Measurements from ENCODE around the gene ASH1L. TPM values are rescaled to one million over a fixed set of nuclear protein-coding genes. Genes with fewer than 3 reads are reported as not detected.
"Not testable (repeated sequence)": the region's sequence is repeated elsewhere in the genome, so short reads cannot be mapped to it uniquely, and the experiment has no call there.

ASH1L gene, protein sequence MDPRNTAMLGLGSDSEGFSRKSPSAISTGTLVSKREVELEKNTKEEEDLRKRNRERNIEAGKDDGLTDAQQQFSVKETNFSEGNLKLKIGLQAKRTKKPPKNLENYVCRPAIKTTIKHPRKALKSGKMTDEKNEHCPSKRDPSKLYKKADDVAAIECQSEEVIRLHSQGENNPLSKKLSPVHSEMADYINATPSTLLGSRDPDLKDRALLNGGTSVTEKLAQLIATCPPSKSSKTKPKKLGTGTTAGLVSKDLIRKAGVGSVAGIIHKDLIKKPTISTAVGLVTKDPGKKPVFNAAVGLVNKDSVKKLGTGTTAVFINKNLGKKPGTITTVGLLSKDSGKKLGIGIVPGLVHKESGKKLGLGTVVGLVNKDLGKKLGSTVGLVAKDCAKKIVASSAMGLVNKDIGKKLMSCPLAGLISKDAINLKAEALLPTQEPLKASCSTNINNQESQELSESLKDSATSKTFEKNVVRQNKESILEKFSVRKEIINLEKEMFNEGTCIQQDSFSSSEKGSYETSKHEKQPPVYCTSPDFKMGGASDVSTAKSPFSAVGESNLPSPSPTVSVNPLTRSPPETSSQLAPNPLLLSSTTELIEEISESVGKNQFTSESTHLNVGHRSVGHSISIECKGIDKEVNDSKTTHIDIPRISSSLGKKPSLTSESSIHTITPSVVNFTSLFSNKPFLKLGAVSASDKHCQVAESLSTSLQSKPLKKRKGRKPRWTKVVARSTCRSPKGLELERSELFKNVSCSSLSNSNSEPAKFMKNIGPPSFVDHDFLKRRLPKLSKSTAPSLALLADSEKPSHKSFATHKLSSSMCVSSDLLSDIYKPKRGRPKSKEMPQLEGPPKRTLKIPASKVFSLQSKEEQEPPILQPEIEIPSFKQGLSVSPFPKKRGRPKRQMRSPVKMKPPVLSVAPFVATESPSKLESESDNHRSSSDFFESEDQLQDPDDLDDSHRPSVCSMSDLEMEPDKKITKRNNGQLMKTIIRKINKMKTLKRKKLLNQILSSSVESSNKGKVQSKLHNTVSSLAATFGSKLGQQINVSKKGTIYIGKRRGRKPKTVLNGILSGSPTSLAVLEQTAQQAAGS (N-terminal part only)
- 21.2 and 24.4 TPM in 2 replicates for total RNA-seq (2014; rRNA removed; shearing (Covaris generic))
- 13.5 and 18.5 TPM in 2 replicates for polyA plus RNA-seq (2015; cell fraction: cytosol; rRNA removed)
- polyA plus RNA-seq (2015; cell fraction: nucleus; rRNA removed): 25.7 and 31.9 TPM in 2 replicates

DNA sequence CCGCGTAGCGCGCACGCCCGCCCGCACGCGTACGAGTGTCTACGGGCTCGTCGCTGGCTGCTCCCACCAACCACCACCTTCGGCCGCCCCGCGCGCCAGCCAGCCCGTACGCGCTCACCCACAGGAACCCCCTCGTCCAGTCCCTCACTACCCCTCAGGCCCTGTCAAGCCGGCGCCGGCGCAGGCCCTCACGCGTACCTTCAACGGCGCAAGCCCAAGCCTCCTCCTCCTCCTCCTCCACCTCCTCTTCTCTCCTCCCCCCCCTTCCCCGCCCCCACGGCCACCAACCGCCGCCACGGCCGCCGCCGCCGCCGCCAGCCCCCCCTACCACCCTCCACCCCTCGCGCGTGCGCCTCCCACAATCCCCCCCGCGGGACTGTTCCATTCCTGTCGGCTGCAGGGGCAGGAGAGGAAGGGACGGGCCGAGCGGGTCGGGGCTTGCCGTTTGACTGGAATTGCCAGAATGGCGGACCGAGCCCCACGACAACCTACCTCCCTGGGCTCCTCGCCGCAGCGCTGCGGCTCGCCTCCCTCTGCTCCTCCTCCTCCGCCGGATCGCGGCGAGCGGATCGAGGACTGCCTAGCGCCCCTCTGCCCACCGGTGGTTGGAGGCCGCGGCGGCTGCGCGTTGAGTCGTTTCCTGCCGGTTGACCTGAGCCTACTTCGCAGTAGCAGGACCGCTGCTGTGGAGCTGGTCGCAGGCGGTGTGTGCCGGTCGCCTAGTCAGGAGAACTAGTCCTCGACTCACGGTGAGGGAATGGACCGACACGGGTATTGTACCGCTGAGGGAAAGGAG, at the start of gene ASH1L:
Gene ASH1L, minus strand, starts transcription at position 223 of the 796 bp plus-strand sequence. CDS start 41,284 bp downstream, outside the sequence.
- peak; percentile 93 for DNase-seq (ENCODE audit: low read depth, low spot score)
- in situ Hi-C loops (cut with HindIII; ENCODE audit: low pct_unique_long_range_greater_than_20kb, low sequenced_read_pairs): no loop called here

GRCh38 chr1:155610257-155610647, 47.6 kb upstream of the ASH1L start:
- in situ Hi-C loops (cut with HindIII; ENCODE audit: low pct_unique_long_range_greater_than_20kb, low sequenced_read_pairs); DNase-seq (ENCODE audit: low read depth, low spot score): not testable (repeated sequence)

DNA sequence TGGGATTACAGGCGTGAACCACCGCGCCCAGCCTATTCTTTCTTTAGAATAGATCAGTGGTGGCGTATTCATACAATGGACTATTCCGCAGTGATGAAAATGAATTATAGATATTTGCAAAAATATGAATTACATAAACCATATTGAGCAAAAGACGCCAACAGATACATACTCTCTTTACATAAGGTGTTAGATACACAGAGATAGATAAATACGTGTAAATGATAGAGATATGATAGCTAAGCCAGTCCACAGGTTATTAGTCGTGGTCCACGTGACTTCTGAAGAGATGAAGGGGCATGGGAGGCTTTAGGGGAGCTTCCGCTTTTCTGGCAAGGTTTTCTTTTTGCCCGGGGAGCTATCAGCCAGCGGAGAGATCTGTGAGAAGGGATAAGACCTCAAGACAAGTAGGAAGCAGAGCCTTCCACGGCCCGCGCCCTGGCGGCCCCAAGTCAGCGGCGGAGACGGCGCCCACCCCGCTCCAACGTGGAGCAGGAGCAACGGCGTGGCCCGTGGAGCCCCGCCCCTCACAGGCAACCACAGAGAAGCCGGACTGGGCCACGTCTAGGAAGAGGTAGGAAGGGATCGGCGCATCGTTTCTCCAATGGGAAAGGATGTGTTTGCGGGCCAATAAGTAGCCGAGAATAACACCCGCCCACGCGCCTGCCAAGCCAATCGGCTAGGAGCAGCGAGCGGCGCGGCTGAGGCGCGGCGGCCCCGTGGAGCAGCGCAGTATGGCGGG, 47.1 kb upstream of the ASH1L start, which contains the start of gene MSTO1:
Gene MSTO1, plus strand, starts transcription at position 704 of the 742 bp plus-strand sequence. Its CDS starts 31 bp downstream, at position 735.
- in situ Hi-C loops (cut with HindIII; ENCODE audit: low pct_unique_long_range_greater_than_20kb, low sequenced_read_pairs): no loop called here
- peak; percentile 98 for DNase-seq (ENCODE audit: low read depth, low spot score)

- in situ Hi-C loops (cut with HindIII; ENCODE audit: low pct_unique_long_range_greater_than_20kb, low sequenced_read_pairs): no loop called here
- no peak for DNase-seq (ENCODE audit: low read depth, low spot score)
These were observed 46.3 kb upstream of the ASH1L start for GRCh38 chr1:155608888-155609225.

DNA sequence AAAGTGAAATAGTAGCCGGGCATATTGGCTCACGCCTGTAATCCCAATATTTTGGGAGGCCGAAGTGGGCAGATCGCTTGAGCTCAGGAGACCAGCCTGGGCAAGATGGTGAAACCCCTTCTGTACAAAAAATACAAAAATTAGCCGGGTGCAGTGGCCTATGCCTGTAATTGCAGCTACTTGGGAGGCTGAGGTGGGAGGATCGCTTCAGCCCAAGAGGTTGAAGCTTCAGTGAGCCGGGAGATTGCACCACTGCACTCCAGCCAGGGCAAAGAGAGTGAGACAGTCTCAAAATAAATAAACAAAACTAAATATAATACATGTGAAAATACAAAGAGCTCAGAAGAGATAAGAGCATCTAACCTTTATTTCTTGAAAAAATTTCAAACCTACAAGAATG, 45.1 kb upstream of the ASH1L start:
- in situ Hi-C loops (cut with HindIII; ENCODE audit: low pct_unique_long_range_greater_than_20kb, low sequenced_read_pairs): no loop called here
- no peak for DNase-seq (ENCODE audit: low read depth, low spot score)

GRCh38 chr1:155599828-155600572, 37.4 kb upstream of the ASH1L start:
- DNase-seq (ENCODE audit: low read depth, low spot score); in situ Hi-C loops (cut with HindIII; ENCODE audit: low pct_unique_long_range_greater_than_20kb, low sequenced_read_pairs): not testable (repeated sequence)

- no peak for DNase-seq (ENCODE audit: low read depth, low spot score)
- in situ Hi-C loops (cut with HindIII; ENCODE audit: low pct_unique_long_range_greater_than_20kb, low sequenced_read_pairs): no loop called here
These were observed 36.3 kb upstream of the ASH1L start for GRCh38 chr1:155598842-155599331.

DNA sequence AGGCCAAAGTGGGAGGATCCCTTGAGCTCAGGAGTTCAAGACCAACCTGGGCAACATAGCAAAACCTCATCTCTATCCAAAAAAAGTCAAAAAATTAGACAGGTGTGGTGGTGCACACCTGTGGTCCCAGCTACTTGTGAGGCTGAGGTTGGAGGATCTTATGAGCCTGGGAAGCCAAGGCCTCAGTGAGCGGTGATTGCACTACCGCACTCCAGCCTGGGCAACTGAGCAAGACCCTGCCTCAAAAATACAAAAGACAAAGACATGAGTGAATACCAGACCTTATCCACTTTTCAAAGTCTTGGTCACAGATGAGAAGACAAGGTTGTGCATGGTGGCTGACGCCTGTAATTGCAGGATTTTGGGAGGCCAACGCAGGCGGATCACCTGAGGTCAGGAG, 34.3 kb upstream of the ASH1L start:
- in situ Hi-C loops (cut with HindIII; ENCODE audit: low pct_unique_long_range_greater_than_20kb, low sequenced_read_pairs): no loop called here
- DNase-seq (ENCODE audit: low read depth, low spot score): no peak

DNA sequence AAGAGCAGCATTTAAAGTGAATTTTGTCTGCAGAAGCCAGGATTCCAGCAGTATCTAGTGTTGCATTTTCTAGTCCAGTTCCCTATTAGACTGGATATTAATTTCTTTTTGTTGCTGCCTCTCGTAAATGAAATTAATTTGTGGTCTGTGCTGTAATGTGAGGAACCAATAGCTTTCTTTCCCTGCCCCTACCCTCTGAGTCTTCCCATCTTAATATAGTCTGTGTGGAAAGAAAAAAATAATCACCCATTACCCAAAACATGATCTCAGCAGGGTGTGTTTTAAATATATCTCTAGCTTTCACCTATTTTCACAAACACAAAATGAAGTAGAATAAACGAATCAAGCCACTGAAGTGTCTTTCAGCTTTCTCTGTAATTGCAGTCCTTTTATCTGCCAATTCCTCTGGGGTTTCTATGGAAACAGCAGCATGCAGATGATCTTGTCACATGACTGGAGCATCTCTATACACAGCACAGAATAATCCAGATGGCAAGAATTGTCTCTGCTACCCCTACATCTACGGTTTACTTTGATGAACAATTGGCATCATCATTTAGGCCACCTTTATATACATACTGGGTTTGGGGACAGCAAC, 33.4 kb upstream of the ASH1L start:
- DNase-seq (ENCODE audit: low read depth, low spot score); in situ Hi-C loops (cut with HindIII; ENCODE audit: low pct_unique_long_range_greater_than_20kb, low sequenced_read_pairs): not testable (repeated sequence)

- in situ Hi-C loops (cut with HindIII; ENCODE audit: low pct_unique_long_range_greater_than_20kb, low sequenced_read_pairs): no loop called here
- peak; percentile 81 for DNase-seq (ENCODE audit: low read depth, low spot score)
These were observed 29.2 kb upstream of the ASH1L start for GRCh38 chr1:155591770-155592169.

- in situ Hi-C loops (cut with HindIII; ENCODE audit: low pct_unique_long_range_greater_than_20kb, low sequenced_read_pairs): not testable (repeated sequence)
These were observed 28.1 kb upstream of the ASH1L start for GRCh38 chr1:155590516-155591247.

GRCh38 chr1:155589282-155589681, 26.7 kb upstream of the ASH1L start:
- in situ Hi-C loops (cut with HindIII; ENCODE audit: low pct_unique_long_range_greater_than_20kb, low sequenced_read_pairs): not testable (repeated sequence)

More at GRCh38 chr1:155590516-155591247, 28.1 kb upstream of the ASH1L start:
- DNase-seq (ENCODE audit: low read depth, low spot score): not testable (repeated sequence)

DNA sequence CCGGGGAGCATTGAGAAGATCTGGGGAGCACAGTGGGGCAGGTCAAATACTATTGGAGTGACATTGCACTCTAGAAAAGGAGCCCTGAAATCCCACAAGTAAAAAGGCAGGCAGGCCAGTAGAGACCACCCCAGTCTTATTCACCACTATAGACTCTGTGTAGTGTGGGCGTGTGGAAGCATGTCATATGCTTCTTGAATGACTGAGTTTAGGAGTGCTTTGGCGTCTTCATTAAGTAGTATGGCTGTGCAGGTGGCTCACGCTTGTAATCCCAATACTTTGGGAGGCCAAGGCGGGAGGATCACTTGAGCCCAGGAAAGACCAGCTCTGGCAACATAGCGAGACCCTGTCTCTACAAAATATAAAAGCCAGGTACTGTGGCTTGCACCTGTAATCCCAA, 21.2 kb upstream of the ASH1L start:
- in situ Hi-C loops (cut with HindIII; ENCODE audit: low pct_unique_long_range_greater_than_20kb, low sequenced_read_pairs); DNase-seq (ENCODE audit: low read depth, low spot score): not testable (repeated sequence)

More at GRCh38 chr1:155589282-155589681, 26.7 kb upstream of the ASH1L start:
- not testable (repeated sequence) for DNase-seq (ENCODE audit: low read depth, low spot score)

- in situ Hi-C loops (cut with HindIII; ENCODE audit: low pct_unique_long_range_greater_than_20kb, low sequenced_read_pairs); DNase-seq (ENCODE audit: low read depth, low spot score): not testable (repeated sequence)
These were observed 13.0 kb upstream of the ASH1L start for GRCh38 chr1:155575608-155576007.

DNA sequence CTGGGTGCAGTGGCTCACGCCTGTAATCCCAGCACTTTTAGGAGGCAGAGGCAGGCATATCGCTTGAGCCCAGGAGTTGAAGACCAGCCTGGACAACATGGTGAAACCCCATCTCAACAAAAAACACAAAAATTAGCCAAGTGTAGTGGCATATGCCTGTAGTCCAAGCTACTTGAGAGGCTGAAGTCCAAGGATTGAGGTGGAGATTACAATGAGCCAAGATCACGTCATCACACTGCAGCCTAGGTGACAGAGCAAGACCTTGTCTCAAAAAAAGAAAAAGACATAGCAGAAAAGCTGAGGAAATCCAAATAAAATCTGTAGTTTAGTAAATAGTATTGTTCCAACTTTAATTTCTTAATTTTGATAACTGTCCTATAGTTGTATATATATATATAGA, 11.5 kb upstream of the ASH1L start:
- in situ Hi-C loops (cut with HindIII; ENCODE audit: low pct_unique_long_range_greater_than_20kb, low sequenced_read_pairs): no loop called here
- no peak for DNase-seq (ENCODE audit: low read depth, low spot score)

Data from SK-MEL-5 (cell line).